HG02588 (cell line): ENCODE results near the gene KLHL8.

ENCODE experiments used
- ATAC-seq: cut with Tn5 transposase; IDR thresholded peaks from one replicate; pipeline ENCODE4 v1.9.1; 2021; ENCODE audit warnings: mild to moderate bottlenecking, moderate library complexity; ENCODE audit not compliant: unreplicated experiment

KLHL8 gene

GRCh38 chr4:87126056-87126455 is 94.4 kb downstream of the KLHL8 start:
- ATAC-seq = no peak

DNA sequence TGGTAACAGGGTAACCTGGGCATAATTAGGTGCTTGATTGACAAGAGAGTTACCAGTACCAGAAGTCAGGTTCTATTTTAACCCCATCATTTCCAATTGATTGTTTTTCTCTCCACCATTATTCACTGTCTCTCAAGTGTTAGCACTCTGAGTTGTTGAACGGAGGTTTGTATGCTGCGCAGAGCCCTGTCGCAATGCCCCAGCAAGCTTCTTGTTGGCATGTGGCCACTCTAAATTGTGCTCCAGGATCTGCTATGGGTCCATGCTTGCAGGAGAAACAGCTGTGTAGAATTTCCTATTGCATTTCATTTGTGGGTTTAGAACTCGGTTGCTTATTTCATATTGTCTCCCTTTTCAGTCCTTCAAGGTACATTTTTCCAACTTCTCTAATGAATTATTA is 98.2 kb downstream of the KLHL8 start:
- no peak for ATAC-seq

- no peak for ATAC-seq
Observed at GRCh38 chr4:87121341-87122065, 98.9 kb downstream of the KLHL8 start.

GRCh38 chr4:87120411-87121162 is 99.8 kb downstream of the KLHL8 start:
- ATAC-seq = no peak

- ATAC-seq = no peak
Observed at GRCh38 chr4:87120010-87120409, 100.4 kb downstream of the KLHL8 start.

DNA sequence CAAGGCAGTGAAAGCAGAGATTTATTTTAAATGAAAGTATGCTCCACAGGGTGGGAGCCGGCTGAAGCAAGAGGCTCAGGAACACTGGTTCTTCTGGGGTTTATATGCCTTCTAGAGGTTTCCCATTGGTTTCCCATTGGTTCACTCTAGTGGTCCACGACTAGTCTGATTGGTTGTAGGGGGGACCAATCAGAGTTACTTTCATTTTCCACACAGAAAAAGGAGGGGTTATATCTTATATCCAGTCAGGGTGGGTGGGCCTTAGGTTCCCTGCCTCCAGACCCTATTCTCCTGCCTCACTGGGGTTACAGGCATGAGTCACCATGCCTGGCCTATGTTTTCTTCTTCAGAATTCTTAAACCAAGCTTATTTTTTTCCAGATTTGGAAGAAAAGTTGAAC is 101.6 kb downstream of the KLHL8 start:
- ATAC-seq = no peak

DNA sequence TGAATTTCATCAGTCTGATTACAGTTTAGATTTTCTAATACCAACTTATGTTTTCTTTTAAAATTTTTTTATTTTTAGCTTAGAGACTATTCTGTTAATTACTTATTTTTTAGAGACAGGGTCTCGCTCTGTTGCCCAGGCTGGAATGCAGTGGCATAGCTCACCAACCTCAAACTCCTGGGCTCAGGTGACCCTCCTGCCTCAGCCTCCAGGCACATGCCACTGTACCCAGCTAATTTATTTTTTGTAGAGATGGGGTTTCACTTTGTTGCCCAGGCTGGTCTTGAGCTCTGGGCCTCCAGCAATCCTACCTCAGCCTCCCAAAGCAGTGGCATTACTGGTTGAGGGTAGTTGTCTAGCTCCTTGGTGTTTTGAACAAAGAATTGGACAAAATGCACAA is 102.0 kb downstream of the KLHL8 start:
- no peak for ATAC-seq

GRCh38 chr4:87117732-87118075 is 102.7 kb downstream of the KLHL8 start:
- no peak for ATAC-seq

DNA sequence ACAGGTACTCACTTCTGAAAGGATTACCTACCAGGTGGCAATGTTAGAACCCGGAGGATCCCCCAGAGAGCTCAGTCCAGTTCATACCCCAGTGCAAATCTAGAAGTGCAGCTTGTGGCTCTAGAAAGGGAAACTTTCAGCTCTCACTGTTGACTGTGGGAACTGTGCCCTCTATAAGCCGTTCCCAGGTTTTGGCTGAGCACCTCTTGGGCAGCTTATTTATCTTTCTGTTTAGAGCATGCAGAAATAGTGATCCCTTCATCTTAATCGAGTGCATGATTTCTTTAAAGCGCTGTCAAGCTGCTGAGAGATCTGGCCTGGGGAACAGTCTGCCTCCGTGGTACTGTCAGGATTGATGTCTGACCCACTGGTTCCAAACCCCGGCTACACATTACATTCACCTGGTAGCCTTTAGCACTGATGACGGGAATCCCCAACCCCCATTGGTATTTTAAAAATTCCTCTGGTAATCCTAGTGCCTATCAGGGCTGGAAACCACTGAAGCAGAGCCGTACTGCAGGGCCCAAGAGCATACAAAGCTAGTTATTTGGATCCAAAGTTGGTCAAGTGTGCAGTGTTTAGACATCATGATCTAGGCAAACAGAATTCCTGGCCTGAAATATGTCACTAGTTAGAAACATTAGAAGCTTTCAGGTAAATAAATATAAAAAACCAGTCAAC is 103.2 kb downstream of the KLHL8 start:
- no peak for ATAC-seq

- no peak for ATAC-seq
Observed at GRCh38 chr4:87116231-87116630, 104.2 kb downstream of the KLHL8 start.

GRCh38 chr4:87114245-87115062 is 106.0 kb downstream of the KLHL8 start:
- no peak for ATAC-seq

GRCh38 chr4:87112063-87112462 is 108.4 kb downstream of the KLHL8 start:
- ATAC-seq = no peak
